Measurements from ENCODE around the gene HIP1.

HIP1 gene

DNA sequence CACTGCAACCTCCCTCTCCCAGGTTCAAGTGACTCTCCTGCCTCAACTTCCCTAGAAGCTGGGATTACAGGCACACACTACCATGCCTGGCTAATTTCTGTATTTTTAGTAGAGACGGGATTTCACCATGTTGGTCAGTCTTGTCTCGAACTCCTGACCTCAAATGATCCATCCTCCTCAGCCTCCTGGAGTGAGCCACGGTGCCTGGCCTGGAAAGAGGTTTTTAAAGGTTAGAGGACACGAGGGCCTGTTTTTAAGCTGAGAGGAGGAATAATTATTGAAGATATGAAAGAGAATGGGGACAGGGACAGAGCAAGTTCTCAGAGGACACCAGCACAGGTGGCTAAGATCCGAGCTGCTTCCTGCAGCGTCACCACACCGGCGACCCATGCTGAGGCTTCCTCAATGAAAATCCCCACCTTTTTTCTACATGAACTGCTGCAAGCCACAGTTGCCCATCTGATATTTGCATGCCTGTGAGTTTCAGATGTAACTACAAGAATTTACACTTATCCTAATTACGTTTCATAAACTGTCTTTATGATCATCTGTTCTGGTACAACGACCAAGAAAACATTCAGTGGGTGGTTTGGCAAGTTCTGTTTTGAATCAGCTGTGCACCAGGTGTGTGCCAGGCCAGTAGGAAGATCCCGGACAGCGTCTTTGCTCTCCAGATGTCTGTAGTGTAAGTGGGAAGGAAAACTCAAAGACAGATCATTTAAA, 76.0 kb downstream of the HIP1 start:
- TF ChIP-seq CTCF (IDR thresholded peaks at IDR 0.05): no peak

DNA sequence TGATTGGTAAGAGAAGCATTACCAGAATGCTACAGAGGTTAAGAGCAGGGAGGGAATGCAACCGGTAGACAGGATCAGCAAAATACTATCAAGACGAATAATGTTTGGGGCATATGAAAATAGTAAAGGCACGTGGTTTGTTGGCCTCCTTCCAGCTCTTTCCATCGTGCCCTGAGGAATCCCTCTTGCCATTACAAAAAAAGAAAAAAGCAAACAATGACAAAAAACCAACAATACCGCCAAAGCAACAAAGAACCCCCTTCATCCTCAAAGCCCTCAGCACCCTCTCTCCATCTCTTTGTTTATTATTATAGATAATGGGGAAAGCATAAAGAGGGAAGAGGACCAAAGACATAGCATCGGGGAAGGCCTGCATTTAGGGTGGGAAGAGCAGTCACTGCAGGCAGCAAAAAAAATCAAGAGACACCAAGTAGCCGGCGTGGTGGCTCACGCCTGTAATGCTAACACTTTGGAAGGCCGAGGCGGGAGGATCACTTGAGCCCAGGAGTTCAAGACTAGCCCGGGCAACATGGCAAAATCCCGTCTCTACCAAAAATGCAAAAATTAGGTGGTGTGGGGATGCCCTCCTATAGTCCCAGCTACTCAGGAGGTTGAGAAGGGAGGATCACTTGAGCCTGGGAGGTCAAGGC, 78.0 kb downstream of the HIP1 start:
- no peak for TF ChIP-seq CTCF (IDR thresholded peaks at IDR 0.05)

DNA sequence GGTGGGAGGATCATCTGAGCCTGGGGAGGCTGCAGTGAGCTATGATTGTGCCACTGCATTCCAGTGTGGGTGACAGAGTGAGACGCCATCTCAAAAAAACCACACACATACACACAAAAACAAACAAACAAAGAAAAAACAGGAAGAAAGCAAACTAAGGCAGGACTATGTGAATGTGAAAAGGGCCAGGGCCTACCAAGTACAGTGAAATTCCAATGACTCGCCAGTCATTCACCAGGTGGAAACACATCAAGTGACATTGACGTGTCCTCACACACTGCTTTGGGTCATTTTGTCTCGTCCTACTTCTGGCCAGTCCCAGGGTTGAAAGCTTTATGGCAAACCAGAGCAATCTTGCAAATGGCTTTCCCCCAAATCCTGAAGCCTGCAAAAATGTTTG, 79.9 kb downstream of the HIP1 start:
- no peak for TF ChIP-seq CTCF (IDR thresholded peaks at IDR 0.05)

DNA sequence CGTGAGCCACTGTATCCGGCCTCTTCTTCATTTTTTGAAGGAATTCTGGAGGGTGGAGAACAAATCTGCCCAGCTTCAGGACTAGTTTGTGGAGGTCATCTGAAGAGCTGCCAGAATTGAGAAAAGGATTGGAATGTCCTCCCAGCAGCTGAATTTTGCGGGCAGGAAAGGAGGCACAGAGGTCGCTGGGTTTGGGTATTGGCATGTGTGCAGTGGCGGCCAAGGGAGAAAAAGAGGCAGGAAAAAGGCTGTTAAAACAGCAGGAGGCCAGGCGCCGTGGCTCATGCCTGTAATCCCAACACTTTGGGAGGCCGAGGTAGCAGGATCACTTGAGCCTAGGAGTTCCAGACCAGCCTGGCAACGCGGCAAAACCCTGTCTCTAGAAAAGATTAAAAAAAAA, 80.4 kb downstream of the HIP1 start:
- no peak for TF ChIP-seq CTCF (IDR thresholded peaks at IDR 0.05)

DNA sequence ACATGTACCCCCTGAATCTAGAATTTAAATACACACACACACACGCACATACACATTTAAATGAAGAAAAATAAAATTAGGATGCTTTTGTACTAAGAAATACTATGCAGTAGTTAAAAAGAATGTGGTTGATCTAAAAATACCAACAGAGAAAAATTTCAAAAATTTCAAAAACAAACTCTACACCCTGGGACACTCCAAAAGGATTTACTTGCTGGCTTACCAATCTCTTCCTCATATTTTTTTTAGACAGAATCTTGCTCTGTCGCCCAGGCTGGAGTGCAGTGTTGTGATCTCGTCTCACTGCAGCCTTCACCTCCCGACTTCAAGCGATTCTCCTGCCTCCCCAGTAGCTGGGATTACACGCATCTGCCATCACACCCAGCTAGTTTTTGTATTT, 80.9 kb downstream of the HIP1 start:
- TF ChIP-seq CTCF (IDR thresholded peaks at IDR 0.05): no peak

DNA sequence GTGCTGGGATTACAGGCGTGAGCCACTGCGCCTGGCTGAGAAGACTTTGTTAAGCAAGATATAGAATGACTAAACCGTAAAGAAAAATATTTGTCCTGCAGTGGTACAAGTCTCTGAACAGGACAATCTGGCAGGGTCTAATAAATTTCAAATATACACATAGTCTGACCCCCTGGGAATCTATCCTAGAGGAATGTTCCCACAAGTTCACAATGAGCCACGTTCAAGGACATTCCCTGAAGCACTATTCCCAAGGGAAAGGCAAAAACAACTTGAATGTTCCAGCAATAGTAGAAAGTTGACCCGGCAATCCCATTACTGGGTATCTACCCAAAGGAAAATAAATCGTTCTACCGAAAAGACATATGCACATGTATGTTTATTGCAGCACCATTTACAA, 82.0 kb downstream of the HIP1 start:
- no peak for TF ChIP-seq CTCF (IDR thresholded peaks at IDR 0.05)

GRCh38 chr7:75655536-75655935, 83.2 kb downstream of the HIP1 start:
- no peak for TF ChIP-seq CTCF (IDR thresholded peaks at IDR 0.05)

All from LNCAP (cell line).